HepG2 (cell line): ENCODE data around the gene CTNNBL1. TPM values are rescaled to one million over a fixed set of nuclear protein-coding genes. Genes with fewer than 3 reads are reported as not detected.

Source experiments
- CAMTA2 ChIP-seq: sonication (generic); formaldehyde crosslinking; IDR thresholded peaks from 2 replicates; pipeline ENCODE4 v1.4.0; 2020; ENCODE audit warnings: mild to moderate bottlenecking, missing genetic modification reagents, borderline replicate concordance
- CENPX ChIP-seq: sonication (generic); formaldehyde crosslinking; IDR thresholded peaks from 2 replicates; pipeline ENCODE4 v1.9.0; 2021; ENCODE audit warnings: mild to moderate bottlenecking, missing genetic modification reagents, moderate library complexity
- FOSL1 ChIP-seq: sonication (generic); formaldehyde crosslinking; IDR thresholded peaks from 2 replicates; pipeline ENCODE4 v1.9.0; 2021; ENCODE audit warnings: missing genetic modification reagents, borderline replicate concordance
- FOXJ3 ChIP-seq: sonication (generic); formaldehyde crosslinking; IDR thresholded peaks from 2 replicates; pipeline ENCODE4 v1.4.0; 2020; ENCODE audit warnings: missing genetic modification reagents, mild to moderate bottlenecking, borderline replicate concordance
- GTF3A ChIP-seq: sonication (generic); formaldehyde crosslinking; conservative IDR thresholded peaks from 2 replicates; pipeline ENCODE4 v1.4.0; 2020; ENCODE audit warnings: mild to moderate bottlenecking, missing genetic modification reagents
- MAFG ChIP-seq: sonication (generic); formaldehyde crosslinking; IDR thresholded peaks from 2 replicates; pipeline ENCODE4 v1.5.1; 2020; ENCODE audit warnings: mild to moderate bottlenecking, missing genetic modification reagents
- MAFK ChIP-seq, 2 experiments: IDR thresholded peaks in 1 of 2; conservative IDR thresholded peaks in 1 of 2; 2 replicates each; pipeline ENCODE4 v1.6.1; 2011; ENCODE audit warnings: improper control_type of control experiment in 2 of 2, low read length in 2 of 2
- MBD4 ChIP-seq: IDR thresholded peaks from 2 replicates; pipeline ENCODE4 v1.6.1; 2012; ENCODE audit warnings: low read length, inconsistent platforms, borderline replicate concordance
- NFKBIZ ChIP-seq: IDR thresholded peaks from 2 replicates; pipeline ENCODE4 v1.6.1; 2018; ENCODE audit warnings: missing genetic modification reagents, missing compliant biosample characterization
- NR2F6 ChIP-seq, 2 experiments: IDR thresholded peaks; 2 replicates each; pipeline ENCODE4 v1.6.1; 2016; ENCODE audit warnings: antibody characterized with exemption in 1 of 2, mild to moderate bottlenecking in 1 of 2
- PAWR ChIP-seq: sonication (generic); formaldehyde crosslinking; IDR thresholded peaks from 2 replicates; pipeline ENCODE4 v1.4.0; 2020; ENCODE audit warnings: missing genetic modification reagents, mild to moderate bottlenecking, borderline replicate concordance
- TAF1 ChIP-seq: sonication (generic); formaldehyde crosslinking; IDR thresholded peaks from 2 replicates; pipeline ENCODE4 v1.4.0; 2020; ENCODE audit warnings: missing genetic modification reagents
- ZNF230 ChIP-seq: sonication (generic); formaldehyde crosslinking; IDR thresholded peaks from 2 replicates; pipeline ENCODE4 v1.4.0; 2020; ENCODE audit warnings: mild to moderate bottlenecking, missing genetic modification reagents
- ZNF331 ChIP-seq: sonication (generic); formaldehyde crosslinking; IDR thresholded peaks from 2 replicates; pipeline ENCODE4 v1.4.0; 2020; ENCODE audit warnings: missing genetic modification reagents
- ZNF333 ChIP-seq: sonication (generic); formaldehyde crosslinking; IDR thresholded peaks from 2 replicates; pipeline ENCODE4 v1.4.0; 2020; ENCODE audit warnings: mild to moderate bottlenecking, missing genetic modification reagents, borderline replicate concordance
- ZNF546 ChIP-seq: sonication (generic); formaldehyde crosslinking; conservative IDR thresholded peaks from 2 replicates; pipeline ENCODE4 v1.8.1; 2023; ENCODE audit warnings: mild to moderate bottlenecking, missing genetic modification reagents
- ZNF550 ChIP-seq: sonication (generic); formaldehyde crosslinking; IDR thresholded peaks from 2 replicates; pipeline ENCODE4 v1.4.0; 2020; ENCODE audit warnings: mild to moderate bottlenecking, missing genetic modification reagents, borderline replicate concordance
- ZNF841 ChIP-seq: sonication (generic); formaldehyde crosslinking; IDR thresholded peaks from 2 replicates; pipeline ENCODE4 v1.8.1; 2023; ENCODE audit warnings: missing genetic modification reagents, borderline replicate concordance
- ZSCAN20 ChIP-seq: sonication (generic); formaldehyde crosslinking; IDR thresholded peaks from 2 replicates; pipeline ENCODE4 v1.4.0; 2020; ENCODE audit warnings: missing genetic modification reagents, mild to moderate bottlenecking, borderline replicate concordance
- polyA plus RNA-seq, 8 experiments: library from polyadenylated mRNA; depleted of rRNA in 3 of 8; stranded (reverse) in 7 of 8; unstranded in 1 of 8; fragments of >200 nt; fragmentation: Illumina TruSeq in 4 of 8; extraction: Trizol in 4 of 8; gene quantifications; 2 replicates each; pipeline versions ENCODE4 v1.2.1 to v1.2.3, GENCODE V29; 2011 to 2016; ENCODE audit warnings: low read depth in 4 of 8, missing spikeins in 1 of 8, mixed read lengths in 1 of 8; ENCODE audit not compliant: insufficient read depth in 1 of 8
- total RNA-seq, 5 experiments: library from RNA; depleted of rRNA; stranded (reverse); fragments of >200 nt; fragmentation: Illumina TruSeq; extraction: Trizol; gene quantifications; 2 replicates each; pipeline ENCODE4 v1.2.3, GENCODE V29; 2016; ENCODE audit warnings: low read depth in 1 of 5
- TF ChIP-seq, protein P1 (sequence below): sonication (generic); formaldehyde crosslinking; IDR thresholded peaks from 2 replicates; pipeline ENCODE4 v1.8.1; 2023; ENCODE audit warnings: mild to moderate bottlenecking, missing genetic modification reagents
- TF ChIP-seq, protein P2 (sequence below): sonication (generic); formaldehyde crosslinking; IDR thresholded peaks from 2 replicates; pipeline ENCODE4 v1.8.1; 2023; ENCODE audit warnings: mild to moderate bottlenecking, missing genetic modification reagents
- TF ChIP-seq, protein P3 (sequence below): sonication (generic); formaldehyde crosslinking; IDR thresholded peaks from 2 replicates; pipeline ENCODE4 v1.4.0; 2020; ENCODE audit warnings: missing genetic modification reagents, borderline replicate concordance

CTNNBL1 gene
- total and polyA plus RNA-seq, 2 of the 13 experiments (the other 11 are each of a cell fraction or from before 2014, with no cell fraction given): 49.3 to 94.6 TPM

DNA sequence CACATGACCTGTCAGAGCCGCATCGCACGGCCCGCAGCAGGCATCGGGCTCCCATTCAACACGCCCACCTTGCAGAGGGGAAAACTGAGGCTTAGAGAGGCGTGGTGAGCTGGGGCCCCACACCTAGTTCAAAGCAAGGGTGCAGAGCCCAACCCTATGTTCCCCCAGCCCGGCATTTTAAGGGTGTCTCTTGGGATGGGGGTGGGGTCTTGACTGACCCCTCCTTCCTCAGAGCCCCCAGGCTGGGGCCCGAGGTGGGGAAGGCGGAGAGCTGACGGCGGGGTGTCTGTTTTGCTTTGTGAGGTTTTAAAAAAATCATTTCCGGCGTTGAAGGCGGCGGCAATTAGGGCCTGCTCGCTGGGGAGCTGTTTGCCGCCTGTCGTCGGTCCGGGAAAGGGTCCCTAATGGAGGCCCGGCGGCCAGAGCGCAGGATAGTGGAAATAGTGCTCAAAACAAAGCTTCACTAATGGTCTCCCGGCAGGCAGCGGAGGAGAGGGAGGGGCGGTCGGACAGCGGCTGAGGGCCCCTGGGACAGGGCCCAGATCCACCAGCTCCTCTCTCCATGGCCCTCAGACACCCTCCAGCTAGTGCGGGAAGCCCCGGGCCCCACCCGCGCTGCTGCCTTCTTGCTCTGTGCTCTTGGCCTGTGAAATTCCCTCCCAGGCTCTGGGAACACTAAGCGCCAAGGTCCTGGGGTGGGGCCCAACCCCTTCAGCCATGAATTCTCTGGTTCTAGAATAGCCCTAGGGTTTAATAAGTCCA is 221.0 kb downstream of the CTNNBL1 start (continued):
- TF ChIP-seq NR2F6 (IDR thresholded peaks at IDR 0.05) (no peak), NR2F6 (CRISPR knock-in tag; IDR thresholded peaks at IDR 0.05) (no peak), MAFK (conservative IDR thresholded peaks at IDR 0.05 in 1 of 2, IDR thresholded peaks at IDR 0.05 in 1 of 2; ENCODE audit: low read length in 2 of 2) (no peak), ZNF331 (no peak), GTF3A (CRISPR knock-in tag) (no peak), ZNF550 (CRISPR knock-in tag) (0 out of 2 replicates have a peak, but pooled peaks have one; percentile 52), ZSCAN20 (CRISPR knock-in tag) (no peak), FOXJ3 (no peak), CAMTA2 (CRISPR knock-in tag) (0 out of 2 replicates have a peak, but pooled peaks have one; percentile 84), FOSL1 (CRISPR knock-in tag) (no peak), TAF1 (CRISPR knock-in tag) (no peak), ZNF230 (CRISPR knock-in tag) (no peak), MBD4 (no peak), PAWR (CRISPR knock-in tag) (no peak), ZNF333 (CRISPR knock-in tag) (no peak; the same call in 1 of the 2 replicates), ZNF841 (CRISPR knock-in tag) (no peak), CENPX (CRISPR knock-in tag) (no peak), NFKBIZ (CRISPR knock-in tag) (no peak), MAFG (no peak), ZNF546 (CRISPR knock-in tag) (no peak)
- TF ChIP-seq, protein P1, sequence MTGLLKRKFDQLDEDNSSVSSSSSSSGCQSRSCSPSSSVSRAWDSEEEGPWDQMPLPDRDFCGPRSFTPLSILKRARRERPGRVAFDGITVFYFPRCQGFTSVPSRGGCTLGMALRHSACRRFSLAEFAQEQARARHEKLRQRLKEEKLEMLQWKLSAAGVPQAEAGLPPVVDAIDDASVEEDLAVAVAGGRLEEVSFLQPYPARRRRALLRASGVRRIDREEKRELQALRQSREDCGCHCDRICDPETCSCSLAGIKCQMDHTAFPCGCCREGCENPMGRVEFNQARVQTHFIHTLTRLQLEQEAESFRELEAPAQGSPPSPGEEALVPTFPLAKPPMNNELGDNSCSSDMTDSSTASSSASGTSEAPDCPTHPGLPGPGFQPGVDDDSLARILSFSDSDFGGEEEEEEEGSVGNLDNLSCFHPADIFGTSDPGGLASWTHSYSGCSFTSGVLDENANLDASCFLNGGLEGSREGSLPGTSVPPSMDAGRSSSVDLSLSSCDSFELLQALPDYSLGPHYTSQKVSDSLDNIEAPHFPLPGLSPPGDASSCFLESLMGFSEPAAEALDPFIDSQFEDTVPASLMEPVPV (CRISPR knock-in tag): no peak
- TF ChIP-seq, protein P2, sequence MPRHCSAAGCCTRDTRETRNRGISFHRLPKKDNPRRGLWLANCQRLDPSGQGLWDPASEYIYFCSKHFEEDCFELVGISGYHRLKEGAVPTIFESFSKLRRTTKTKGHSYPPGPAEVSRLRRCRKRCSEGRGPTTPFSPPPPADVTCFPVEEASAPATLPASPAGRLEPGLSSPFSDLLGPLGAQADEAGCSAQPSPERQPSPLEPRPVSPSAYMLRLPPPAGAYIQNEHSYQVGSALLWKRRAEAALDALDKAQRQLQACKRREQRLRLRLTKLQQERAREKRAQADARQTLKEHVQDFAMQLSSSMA (CRISPR knock-in tag): no peak
- TF ChIP-seq, protein P3, sequence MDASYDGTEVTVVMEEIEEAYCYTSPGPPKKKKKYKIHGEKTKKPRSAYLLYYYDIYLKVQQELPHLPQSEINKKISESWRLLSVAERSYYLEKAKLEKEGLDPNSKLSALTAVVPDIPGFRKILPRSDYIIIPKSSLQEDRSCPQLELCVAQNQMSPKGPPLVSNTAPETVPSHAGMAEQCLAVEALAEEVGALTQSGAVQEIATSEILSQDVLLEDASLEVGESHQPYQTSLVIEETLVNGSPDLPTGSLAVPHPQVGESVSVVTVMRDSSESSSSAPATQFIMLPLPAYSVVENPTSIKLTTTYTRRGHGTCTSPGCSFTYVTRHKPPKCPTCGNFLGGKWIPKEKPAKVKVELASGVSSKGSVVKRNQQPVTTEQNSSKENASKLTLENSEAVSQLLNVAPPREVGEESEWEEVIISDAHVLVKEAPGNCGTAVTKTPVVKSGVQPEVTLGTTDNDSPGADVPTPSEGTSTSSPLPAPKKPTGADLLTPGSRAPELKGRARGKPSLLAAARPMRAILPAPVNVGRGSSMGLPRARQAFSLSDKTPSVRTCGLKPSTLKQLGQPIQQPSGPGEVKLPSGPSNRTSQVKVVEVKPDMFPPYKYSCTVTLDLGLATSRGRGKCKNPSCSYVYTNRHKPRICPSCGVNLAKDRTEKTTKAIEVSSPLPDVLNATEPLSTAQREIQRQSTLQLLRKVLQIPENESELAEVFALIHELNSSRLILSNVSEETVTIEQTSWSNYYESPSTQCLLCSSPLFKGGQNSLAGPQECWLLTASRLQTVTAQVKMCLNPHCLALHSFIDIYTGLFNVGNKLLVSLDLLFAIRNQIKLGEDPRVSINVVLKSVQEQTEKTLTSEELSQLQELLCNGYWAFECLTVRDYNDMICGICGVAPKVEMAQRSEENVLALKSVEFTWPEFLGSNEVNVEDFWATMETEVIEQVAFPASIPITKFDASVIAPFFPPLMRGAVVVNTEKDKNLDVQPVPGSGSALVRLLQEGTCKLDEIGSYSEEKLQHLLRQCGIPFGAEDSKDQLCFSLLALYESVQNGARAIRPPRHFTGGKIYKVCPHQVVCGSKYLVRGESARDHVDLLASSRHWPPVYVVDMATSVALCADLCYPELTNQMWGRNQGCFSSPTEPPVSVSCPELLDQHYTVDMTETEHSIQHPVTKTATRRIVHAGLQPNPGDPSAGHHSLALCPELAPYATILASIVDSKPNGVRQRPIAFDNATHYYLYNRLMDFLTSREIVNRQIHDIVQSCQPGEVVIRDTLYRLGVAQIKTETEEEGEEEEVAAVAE: no peak
